GM21360 (cell line): ENCODE results near the gene CNGA4.

Experiments
- ATAC-seq: cut with Tn5 transposase; IDR thresholded peaks from one replicate; pipeline ENCODE4 v1.9.1; 2021; ENCODE audit warnings: mild to moderate bottlenecking, moderate library complexity; ENCODE audit not compliant: unreplicated experiment

Gene CNGA4, protein sequence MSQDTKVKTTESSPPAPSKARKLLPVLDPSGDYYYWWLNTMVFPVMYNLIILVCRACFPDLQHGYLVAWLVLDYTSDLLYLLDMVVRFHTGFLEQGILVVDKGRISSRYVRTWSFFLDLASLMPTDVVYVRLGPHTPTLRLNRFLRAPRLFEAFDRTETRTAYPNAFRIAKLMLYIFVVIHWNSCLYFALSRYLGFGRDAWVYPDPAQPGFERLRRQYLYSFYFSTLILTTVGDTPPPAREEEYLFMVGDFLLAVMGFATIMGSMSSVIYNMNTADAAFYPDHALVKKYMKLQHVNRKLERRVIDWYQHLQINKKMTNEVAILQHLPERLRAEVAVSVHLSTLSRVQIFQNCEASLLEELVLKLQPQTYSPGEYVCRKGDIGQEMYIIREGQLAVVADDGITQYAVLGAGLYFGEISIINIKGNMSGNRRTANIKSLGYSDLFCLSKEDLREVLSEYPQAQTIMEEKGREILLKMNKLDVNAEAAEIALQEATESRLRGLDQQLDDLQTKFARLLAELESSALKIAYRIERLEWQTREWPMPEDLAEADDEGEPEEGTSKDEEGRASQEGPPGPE

GRCh38 chr11:6238902-6239301 is at the start of gene CNGA4:
CNGA4 (plus strand) TSS chr11:6239089; CDS start chr11:6239207, 118 bp downstream.
- ATAC-seq = no peak

DNA sequence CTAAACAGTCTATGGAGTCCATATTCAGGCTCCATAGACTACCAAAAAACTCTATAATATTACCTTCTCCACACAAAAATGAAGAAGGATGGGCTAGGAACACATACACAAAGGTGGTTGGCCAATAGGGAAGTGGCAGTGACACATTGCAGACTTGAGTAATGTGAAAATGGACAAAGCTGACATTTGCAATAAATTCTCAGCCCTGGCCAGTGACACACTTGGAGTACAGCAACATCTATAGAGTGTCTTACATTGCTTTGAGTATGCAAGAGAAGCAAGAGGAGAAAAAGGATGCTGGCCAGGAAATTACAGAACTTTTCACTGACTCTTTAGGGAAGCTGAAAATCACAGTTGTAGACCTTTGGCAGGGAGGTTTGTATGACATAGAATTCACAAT is 47.1 kb upstream of the CNGA4 start:
- no peak for ATAC-seq

DNA sequence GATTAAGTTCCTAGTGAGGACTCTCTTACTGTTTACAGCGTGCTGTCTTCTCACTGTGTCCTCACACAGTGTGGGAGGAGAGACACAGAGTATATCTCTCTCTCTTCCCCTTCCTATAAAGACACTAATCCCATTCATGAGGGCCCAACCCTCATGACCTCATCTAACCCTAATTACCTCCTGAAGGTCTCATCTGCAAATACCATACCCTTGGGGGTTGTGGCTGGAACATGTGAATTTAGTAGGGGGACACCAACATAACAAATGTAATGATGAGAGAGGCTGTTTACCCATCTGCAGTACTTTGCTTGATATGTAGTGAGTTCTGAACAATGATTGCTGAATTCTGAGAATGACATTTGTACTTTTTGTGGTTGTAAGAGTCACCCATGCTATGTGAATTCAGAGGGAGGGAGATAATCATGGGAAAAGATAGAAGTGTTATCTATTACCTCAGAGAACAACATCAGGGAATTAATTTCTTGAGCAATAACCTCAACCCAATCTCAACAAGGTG is 44.8 kb upstream of the CNGA4 start:
- no peak for ATAC-seq

- no peak for ATAC-seq
These were observed 42.5 kb upstream of the CNGA4 start for GRCh38 chr11:6196396-6196795.

- no peak for ATAC-seq
These were observed 41.3 kb upstream of the CNGA4 start for GRCh38 chr11:6197466-6198200.

DNA sequence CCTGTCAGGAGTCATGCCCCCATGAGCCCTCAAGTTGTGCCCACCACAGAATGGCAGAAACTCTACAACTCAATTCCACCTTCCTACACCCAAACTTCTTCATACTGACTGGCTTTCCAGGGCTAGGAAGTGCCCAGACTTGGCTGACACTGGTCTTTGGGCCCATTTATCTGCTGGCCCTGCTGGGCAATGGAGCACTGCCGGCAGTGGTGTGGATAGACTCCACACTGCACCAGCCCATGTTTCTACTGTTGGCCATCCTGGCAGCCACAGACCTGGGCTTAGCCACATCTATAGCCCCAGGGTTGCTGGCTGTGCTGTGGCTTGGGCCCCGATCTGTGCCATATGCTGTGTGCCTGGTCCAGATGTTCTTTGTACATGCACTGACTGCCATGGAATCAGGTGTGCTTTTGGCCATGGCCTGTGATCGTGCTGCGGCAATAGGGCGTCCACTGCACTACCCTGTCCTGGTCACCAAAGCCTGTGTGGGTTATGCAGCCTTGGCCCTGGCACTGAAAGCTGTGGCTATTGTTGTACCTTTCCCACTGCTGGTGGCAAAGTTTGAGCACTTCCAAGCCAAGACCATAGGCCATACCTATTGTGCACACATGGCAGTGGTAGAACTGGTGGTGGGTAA is 39.6 kb upstream of the CNGA4 start, which contains the start of gene OR52W1:
Gene OR52W1, plus strand, starts transcription at position 51 of the 637 bp plus-strand sequence. Its CDS starts 0 bp downstream, at position 51.
- ATAC-seq = no peak

DNA sequence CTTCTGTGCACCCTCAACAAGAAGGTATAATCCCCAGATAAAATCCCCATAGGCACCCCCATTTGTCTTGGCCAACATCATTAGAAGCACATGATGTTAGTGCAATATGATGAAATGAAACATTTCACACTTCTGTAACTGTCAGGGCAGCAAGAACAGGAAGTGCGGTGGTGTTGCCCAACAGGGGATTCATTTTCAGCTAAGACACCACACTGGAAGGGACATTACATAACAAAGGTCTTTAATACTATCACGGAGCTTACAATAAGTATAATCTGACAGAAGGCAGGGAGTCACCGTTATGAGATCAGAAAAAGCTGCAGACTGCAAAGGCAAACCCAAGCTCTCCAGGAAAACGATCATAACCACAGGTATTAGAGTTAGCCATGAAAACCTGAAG is 37.9 kb upstream of the CNGA4 start:
- no peak for ATAC-seq

- ATAC-seq = no peak
These were observed 37.4 kb upstream of the CNGA4 start for GRCh38 chr11:6201481-6201880.

DNA sequence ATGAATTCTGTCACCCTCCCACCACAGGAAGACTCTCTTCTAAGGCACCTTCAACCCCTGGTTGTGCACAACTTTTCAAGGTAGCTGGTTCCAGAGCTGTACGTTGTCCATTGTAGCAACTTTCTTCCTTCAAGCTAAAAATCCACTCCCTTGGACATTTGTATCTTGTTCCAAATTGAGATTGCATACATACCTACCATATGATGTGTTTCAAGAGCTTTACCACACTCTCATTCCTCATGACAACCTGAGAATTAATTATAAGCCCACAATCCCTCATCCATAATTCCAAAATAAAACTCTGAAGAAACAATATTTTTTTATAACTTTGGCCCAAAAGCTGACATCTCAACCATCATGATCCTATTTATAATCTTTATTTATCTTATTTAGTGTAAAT is 36.8 kb upstream of the CNGA4 start:
- ATAC-seq = no peak

DNA sequence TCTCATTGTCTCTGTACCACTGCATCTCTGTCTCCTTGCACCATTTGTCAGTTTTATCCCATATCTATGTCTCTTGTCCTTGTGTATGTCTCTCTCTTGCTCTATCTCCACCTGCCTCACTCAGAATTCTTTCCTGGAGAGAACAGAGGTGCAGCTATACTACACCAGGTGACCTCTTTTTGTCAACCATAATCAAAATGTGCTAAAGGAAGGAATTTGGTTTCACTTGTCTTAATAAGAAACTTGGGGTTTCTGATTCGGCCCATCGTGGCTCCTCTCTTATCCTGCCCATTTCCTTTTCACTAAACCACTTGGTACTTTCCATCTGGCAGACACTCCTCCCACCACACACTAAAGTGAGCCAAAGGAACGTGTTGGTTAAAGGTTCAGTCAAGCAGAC is 35.6 kb upstream of the CNGA4 start:
- ATAC-seq = peak; percentile 66

DNA sequence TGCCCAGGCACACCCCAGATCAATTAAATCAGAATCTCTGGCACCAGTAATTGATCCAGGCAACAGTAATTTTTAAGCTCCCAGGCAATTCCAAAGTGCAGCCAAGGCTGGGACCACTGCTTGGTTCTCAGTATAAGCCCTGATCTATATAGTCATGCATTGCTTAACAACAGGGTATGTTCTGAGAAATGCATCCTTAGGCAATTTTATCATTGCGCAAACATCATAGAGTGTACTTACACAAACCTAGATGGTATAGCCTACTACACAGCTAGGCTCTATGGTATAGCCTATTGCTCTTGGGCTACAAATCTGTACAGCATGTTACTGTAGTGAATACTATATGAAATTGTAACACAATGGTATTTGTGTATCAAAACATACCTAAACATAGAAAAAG is 34.2 kb upstream of the CNGA4 start:
- no peak for ATAC-seq

- ATAC-seq = no peak
These were observed 33.5 kb upstream of the CNGA4 start, which contains the start of gene C11orf42 for GRCh38 chr11:6205366-6205765. C11orf42 (plus strand) TSS chr11:6205557; CDS start chr11:6205616, 59 bp downstream.

DNA sequence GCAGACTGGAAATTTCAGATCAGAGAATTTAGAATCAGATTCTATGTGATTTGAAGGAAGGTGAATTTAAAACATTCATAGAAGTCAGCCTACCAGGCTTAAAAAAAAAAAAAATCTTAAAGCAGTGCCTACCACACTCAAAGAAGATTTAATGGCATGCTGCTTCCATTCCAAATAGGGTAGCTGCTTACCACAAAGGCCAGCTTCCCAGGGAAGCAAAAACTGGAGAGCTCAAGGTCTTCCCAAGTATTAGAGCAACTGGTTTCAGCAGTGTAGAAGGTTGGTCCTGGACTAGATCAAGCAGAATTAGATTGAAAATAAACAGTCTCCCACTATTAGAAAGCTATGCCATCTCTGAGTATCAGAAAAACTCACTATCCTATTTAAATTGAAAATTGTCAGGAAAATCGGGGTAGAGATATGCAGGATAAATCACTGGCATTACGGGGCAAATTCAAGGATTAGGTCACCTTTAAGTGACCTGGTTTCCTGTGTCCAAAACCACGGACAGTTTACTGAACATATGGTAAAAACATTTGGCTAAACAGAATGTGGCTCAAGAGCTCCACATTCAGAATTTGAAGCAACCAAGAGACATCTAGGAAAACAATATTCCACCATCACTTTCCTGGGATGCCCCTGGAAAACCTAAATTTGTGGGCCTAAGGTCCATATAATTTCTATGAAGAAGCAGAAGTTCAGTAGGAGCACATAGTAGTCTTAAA is 32.3 kb upstream of the CNGA4 start:
- no peak for ATAC-seq

DNA sequence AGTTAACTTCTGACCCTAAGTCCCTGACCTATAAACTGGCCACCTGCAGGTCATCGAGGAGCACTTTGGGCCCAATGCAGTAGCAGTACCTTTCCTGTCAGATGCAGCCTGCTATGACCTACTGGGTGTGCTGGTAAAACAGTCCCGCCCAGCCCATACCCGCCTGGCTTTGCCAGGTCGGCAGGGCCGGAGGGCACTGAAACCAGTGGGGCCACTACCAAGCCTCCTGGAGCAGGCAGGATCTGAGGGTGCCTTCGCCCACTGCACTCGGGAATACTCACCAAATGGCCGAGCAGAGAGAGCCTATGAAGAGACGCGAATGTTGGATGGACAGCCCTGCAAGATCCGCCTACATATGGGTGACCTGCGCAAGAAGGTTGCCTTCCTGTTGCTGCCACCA is 29.1 kb upstream of the CNGA4 start:
- ATAC-seq = no peak

GRCh38 chr11:6210274-6210955 is 28.5 kb upstream of the CNGA4 start:
- ATAC-seq = no peak

GRCh38 chr11:6214530-6214929 is 24.4 kb upstream of the CNGA4 start:
- no peak for ATAC-seq

GRCh38 chr11:6216501-6216900 is 22.4 kb upstream of the CNGA4 start:
- no peak for ATAC-seq

DNA sequence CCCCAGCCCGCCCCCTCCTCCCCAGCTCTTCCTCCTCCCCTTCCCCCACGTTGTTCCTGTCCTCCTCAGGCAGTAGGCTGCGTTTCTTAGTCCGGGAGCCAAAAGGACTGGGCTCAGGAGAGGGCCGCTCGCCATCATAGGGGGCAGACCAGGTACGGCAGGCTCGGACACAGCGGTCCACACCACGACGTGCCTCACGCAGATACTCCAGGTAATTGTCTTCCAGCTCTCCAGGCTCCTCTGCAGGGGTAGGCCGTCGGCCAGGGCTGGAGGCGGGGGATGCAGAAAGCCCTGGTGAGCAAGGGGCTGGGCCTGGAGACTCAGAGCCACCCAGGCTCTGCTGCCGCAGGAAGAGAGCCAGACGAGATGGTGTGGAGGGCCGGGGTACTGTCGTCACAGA is 21.2 kb upstream of the CNGA4 start:
- ATAC-seq = no peak

DNA sequence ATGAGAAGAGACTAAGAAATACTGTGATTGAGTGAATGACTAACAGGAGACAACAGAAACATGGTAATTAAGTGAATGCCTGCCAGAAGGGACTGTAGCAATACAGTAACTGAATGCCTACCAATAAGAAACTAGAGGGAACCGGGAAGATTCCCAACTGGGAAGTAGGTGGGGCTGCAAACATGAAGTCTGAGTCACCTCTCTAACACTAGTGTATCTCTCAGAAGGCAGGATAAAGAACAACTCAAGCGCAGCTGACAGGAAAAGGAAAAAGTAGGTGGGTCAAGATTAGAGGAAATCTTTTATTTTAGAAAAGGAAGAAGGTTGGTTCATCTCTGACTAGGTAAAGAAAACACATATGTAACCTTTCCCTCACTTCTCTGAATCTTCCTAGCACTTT is 19.5 kb upstream of the CNGA4 start:
- no peak for ATAC-seq

GRCh38 chr11:6223854-6224253 is 15.0 kb upstream of the CNGA4 start:
- ATAC-seq = no peak
